Activated T-cell treated with anti-CD3 and anti-CD28 coated beads for 48 hours (primary cell): ENCODE measurements around the gene SEMA3A.

Source experiments
- DNase-seq: peaks from one replicate; pipeline ENCODE4 v3.0.0-alpha.2; 2020; ENCODE audit warnings: low read depth

SEMA3A gene

DNA sequence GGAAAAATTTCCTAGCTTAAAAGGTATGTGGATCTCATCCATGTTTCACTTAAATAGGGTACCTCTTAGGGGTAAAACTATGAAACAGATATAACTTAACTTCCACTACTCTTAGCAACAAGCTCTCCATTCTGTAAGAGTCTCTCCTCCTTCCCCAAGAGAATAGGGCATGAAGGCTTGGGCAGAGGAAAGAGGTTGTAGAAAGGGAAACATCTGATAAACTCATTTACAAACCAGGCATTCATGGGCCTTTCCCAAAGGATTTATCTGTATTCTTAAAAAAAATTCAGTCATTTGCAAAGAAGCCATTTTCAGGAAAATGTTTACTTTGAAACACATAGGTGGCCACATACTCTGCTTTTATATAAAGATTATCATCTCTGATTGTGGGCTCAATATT is 82.7 kb downstream of the SEMA3A start:
- no peak for DNase-seq

DNA sequence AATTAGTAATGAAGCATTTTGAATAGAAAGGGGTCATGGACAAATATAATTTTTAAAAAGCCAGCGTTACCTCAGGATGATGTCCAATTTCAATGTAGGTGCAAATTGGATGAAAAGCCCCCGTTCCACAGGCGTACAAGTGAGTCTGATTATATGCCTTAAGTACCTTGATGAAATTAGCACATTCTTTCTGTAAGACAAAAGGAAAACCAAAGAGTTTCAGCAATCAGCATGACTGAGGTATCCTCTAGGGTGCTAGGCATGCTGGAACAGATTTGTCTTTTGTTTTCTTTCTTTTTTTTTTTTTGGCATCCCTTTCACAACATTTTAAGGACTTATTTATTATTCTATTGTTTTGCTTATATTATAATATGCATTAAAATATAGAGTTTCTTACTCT is 84.2 kb downstream of the SEMA3A start:
- DNase-seq: no peak

DNA sequence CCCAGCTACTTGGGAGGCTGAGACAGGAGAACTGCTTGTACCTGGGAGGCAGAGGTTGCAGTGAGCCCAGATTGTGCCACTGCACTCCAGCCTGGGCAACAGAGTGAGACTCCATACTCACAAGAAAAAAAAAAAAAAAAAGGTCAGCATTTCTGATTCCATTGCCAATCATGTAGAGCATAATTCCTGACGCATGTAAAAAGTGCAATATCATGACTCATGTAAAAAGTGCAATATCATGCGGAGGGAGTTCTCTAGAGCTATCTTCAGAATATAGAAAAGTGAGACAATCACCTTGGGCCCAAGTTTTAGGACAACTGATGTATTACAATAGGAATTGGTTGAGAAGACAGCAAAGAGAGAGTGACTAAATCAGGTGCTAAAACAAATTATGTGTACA is 85.8 kb downstream of the SEMA3A start:
- no peak for DNase-seq

DNA sequence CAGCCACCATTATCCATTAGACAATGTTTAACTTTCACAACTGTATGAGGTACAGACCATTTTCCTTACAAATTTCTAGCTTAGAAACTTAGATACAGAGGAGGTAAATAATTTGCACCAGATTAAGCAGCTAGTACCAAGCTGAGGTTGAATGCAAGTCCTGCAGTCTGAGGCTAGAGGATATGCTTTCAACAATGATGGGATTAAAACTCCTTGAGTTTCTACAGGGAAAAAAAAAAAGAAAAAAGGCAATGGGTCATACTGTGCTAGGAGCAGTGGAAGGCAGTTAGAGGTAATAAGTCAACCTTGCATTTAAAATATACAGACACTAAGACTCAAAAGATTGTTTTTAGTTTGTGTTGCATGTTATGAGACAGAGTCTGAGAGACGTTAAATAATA is 86.5 kb downstream of the SEMA3A start:
- no peak for DNase-seq

DNA sequence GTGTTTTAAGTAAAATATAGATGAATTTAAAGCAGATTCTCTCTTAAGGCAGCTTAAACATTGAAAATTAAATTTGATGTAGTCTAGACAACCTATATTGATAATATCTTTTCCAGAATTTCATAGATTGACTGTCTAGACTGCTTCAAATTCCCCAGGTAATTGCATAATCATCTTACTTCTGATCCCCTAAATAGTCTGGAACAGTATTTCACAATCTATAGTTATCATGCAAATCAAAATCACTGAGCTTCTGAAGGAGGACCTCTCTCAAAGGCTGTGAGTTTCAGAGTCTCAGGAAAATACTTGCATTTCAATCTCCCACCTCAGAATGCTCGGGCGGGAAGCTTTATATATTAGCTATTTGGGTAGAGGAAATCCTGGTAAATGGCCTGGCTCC is 87.3 kb downstream of the SEMA3A start:
- no peak for DNase-seq

DNA sequence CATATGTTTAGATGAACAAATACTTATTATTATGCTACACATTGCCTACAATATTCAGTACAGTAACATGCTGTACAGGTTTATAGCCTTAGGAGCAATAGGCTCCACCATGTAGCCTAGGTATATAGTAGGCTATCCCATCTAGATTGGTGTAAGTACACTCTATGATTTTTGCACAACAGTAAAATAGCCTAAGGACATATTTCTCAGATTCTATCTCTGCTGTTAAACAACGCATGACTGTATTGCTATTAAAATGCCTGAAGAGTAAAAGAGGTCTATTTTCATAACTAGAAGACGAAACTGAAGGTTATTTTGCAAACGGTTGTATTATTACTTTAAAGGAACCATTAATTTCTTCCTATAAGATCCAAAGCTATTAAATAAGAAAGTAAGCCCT is 88.3 kb downstream of the SEMA3A start:
- no peak for DNase-seq

DNA sequence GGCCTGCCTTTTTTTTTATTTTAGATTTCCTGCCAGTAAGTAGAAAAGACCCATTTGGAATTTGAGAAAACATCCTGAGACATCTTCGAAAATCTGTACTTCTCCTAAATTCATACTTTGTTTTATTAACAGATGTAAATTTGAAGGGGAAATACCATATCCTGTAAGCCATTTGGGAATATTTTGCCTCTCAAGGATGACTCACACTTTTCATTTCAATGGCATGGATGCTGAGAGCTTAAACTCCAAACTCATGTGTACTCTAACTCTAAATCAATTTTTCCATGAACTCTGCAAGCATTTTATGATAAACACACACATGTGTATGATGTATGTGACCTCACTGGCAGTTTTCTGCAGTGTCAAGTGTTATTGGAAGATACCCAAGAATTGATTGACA is 89.0 kb downstream of the SEMA3A start:
- DNase-seq: no peak

DNA sequence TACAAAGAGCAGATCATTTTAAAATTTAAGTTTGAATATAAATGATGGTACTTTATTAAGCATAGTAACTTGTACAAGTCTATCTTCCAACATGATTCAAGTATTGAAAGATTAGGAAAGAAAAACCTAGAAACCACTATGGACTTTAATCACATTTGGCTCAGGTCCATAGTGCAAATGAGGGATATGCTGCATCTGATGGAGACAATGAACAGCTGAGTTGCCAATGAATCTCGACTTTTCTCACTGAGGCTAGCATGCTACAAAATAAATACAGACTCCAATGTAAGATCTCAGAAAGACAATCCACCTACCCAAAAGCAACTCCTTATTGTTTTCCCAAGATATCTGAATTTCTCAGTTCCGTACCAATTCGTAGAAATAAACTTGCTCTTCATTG is 89.8 kb downstream of the SEMA3A start:
- DNase-seq: no peak

DNA sequence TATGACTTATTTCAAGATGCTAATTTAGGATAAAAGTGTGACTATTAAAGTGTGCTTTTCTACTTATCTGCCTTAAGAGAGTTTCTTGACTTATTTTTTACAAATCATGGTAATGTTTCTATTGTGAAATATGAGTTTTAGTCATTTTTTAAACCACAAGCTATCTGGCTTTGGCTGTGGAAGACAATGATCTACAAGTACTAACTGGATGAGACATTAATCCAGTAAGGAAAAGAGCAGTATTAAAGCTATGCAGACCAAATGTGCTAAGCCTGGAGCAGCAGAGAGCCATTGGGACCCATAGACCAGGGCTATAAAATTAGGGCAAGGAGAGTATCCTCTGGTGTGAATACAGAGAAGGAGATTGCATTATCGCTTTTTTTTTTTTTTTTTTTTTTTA is 92.4 kb downstream of the SEMA3A start:
- DNase-seq: no peak

DNA sequence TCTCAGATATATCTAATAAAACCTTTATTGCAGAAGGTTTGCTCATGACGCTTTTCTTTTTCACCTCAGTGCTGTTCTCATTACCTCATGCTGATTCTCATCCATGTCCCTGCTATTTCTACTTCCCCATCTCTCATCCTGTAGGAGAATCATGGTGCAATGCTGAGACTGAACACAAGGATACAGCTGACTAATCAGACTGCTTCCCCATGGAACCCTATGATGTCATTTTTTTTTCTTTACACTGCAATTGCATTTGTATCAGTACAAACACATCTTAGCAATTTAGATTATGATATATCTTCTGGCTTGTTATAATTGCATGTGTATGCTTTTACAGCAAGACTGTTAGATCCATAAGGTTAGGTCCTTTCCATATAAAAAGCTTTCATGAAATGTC is 93.7 kb downstream of the SEMA3A start:
- DNase-seq: no peak

DNA sequence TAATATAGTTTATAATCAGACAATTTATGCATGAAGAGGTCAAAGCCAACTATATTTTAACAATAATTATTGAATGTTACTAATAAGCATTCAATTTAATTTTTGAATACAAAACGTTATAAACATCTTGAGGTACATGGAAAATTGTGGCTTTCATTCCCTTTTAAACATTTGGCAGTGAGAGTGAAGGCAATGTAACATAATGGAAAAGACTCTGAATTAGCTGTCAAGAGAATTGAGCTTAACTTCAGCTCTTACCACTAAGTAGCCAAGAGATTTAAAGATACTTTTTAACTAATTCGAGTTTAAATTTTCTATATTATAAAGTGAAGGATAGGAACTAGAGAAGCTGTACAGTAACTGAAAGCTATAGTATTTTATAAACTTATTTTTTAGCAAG is 98.6 kb downstream of the SEMA3A start:
- DNase-seq: no peak

DNA sequence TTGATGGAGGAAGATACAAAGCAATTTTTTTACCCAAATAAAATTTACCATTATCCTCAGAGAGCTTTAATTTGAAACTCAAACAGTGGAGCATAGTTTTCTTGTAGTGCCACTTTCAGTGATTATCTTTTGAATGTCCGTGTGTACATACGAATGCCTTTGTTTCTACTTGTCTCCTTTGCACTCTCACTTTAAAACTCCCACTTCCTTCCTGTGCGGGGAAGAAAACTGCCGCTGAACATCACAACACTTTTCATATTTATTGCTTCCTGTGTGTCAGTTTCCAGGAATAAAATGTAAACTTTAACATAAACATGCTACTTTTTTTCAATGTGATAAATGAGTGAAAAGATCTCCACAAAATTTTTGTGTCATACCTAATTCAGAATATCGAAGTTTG is 102.4 kb downstream of the SEMA3A start:
- no peak for DNase-seq

DNA sequence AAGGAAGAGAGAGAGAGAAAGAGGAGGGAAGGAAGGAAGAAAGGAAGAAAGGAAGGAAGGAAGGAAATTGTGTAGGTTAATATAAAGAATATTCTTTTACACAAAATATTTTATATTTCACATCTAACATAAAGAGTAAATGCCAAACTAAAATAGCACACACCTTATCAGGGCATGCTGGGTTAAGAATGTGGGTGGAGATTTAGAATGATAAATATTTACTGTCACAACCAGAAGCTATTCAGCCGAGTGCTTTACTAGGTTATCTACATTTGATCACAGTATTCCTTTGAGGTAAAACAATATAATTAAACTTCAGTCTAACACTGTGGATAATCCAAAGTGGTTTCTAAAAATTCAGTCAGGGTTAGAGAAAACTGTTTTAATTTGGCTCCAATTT is 103.3 kb downstream of the SEMA3A start:
- no peak for DNase-seq

DNA sequence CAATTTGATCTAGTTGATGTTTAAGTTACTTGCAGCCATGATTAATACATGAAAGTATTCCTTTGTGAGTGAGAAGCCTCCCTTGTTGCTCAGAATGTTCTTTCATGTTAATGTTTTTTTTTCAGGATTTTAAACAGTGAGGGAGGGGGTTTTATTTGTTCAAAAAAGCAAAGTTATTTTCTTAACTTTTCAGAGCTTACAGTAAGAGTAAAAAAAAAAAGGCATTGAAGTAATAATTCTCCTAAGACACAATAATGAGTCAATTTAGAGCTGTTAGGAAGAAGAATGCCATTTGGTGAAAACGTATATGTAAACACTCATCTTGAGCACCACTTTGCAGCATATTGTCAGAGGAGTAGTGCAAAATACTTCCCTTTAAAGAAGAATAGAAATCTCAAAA is 105.8 kb downstream of the SEMA3A start:
- no peak for DNase-seq

DNA sequence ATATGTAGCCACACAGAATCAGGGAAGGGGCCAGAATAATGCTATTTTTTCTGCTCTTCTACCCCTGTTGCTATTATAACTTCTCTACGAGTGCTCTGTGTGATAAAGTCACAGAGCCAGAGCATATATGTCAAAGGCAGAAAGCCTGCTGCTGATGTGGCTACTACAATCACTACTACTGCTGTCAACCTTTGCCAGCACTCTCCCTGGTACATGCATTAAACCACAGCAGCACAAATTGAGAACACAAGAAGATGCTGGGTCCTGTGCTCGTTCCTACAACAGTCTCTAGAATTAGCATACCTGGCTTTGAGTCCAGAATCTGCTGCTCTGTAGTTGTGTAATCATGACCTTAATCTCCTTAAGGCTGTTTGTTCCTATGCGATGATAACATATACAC is 108.6 kb downstream of the SEMA3A start:
- no peak for DNase-seq

DNA sequence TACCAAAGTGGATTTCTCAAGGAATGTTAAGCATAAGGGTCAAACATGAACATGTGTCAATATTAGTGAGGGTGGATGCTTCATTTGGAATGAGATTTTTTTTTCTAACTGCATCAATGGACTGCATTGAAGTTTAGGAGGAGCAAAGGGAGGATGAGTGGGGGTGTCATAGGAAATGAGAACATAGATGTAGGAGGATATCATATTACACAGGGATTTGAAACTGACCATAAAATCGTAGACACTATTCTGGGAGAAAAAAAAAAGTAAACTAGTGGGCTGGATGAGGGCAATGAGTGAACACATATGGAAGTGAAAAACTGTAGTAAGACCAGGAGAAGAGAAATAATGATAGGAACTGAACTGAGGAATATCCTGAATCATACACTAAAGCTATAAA is 109.4 kb downstream of the SEMA3A start:
- no peak for DNase-seq

DNA sequence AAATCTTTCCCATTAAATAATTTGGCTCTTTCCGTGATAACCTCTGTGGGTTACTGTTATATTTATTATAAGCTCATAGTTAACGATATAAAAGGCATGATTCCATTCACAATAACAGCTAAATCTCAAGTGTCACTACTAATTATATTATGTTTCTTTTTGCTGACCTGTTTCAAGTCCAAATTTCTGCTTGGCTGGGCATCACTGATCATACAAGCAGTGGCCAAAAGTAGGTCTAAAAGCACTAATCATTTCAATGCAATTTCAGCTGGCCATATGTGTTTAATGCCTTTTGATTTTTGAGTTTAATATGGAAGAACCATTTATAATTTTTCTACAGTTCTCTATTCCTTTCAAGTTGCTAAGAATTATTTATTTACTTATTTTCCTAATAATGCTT is 110.7 kb downstream of the SEMA3A start:
- no peak for DNase-seq

DNA sequence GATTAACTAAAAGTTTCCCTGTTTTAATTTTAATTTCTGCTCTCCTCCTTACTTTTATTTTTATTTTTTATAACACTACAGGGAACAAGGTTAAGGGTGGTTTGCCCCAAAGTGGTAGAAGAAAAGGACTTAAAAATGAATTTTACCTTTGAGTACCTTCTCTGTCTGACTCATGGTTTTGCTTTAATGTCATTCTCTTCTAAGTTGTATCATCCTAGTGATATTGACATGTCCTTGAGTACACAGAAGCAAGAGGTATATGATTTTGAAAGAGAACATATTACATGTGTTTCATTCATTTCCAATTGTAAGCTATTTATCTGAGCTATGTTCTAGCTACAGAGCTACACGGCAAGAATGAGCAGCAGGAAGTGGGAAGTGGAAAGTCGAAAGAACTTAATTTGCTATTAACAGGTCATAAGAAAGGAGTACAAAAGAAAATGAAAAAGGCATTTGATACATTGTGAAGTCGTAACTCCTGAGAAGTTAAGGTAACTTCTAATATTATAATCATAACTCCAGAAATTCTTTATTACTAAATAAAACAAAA is 112.5 kb downstream of the SEMA3A start:
- DNase-seq: no peak

DNA sequence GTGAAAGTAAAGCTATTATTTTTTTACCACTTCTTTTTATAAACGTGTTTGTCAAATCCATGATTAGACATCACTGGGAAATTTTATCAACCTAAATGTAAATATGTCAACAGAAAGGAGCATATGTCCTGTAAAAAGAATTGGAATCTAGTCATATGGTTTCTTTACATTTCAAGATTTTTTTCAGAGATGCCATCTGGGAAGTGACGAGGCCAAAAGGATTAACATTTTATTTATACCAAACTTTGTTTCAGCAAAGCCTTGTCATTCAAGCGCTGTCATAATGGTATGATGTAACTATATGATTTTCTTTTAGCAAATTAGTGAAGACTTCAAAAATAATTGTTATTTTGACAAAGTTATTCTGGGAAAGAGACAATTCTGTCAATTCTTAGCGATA is 117.3 kb downstream of the SEMA3A start:
- DNase-seq: no peak

DNA sequence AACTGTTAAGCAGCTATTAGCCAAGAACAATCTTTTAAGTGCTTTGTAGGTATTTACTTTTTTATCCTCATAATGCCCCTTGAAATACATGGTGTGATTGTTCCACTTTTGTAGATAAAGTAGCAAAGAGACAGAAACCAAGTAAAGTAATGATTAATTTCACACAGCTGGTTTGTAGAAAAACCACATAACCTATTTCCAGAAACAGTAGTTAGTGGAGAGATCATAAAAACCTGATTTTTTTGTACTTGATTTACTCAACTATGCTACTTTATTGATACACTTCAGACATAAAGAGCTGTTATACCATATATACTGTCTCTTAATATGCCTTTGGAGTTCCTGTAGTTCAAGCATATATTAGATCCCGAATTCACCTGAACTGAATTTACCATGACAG is 118.4 kb downstream of the SEMA3A start:
- no peak for DNase-seq

DNA sequence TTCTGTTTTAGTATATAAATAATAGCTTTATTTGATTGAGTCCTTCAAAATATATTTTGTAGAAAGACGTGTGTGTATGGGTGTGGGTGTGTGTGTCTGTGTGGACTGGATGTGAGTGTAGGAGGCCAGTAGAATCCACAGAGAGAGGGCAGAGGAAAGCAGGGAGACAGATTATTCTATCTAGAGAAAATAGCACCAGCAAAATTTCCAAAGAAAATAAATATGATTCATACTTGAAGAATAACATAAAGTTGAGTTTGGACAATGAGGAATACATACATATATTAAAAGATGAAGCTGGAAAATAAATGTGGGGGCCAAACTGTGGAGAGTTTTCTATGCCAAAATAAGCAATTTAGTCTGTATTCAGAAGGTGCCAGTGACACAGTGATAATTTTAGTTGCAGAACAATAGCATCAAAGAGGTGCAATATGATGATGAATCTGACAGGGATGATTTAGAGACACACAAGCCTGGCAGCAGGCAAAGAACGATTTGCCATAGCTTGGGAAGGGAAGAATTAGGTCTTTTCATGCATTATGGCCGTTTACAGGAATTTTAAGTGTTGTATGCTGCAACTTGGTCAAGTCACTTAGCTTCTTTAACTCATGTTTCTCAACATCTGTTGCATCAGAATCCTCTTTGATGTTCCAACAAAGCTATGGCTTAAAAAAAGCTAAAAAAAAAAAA is 121.3 kb downstream of the SEMA3A start:
- DNase-seq: no peak

DNA sequence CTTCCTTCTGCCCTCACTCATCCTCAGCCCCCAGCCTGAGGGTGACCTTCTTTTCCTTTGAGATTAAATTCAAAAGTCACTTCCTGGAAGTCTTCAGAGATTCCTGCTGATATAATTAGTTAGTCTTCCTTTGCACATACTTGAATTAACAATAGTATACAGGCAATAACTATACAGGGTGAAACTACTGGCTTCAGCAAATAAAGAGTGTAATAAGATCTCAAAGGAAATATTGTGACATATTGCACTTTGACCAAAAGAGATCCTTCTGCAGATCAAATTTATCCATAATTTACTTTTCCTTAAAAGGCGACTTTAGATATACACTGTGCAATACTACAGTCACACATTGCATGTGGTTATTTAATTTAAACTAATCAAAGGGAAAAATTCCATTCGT is 123.8 kb downstream of the SEMA3A start:
- DNase-seq: no peak

DNA sequence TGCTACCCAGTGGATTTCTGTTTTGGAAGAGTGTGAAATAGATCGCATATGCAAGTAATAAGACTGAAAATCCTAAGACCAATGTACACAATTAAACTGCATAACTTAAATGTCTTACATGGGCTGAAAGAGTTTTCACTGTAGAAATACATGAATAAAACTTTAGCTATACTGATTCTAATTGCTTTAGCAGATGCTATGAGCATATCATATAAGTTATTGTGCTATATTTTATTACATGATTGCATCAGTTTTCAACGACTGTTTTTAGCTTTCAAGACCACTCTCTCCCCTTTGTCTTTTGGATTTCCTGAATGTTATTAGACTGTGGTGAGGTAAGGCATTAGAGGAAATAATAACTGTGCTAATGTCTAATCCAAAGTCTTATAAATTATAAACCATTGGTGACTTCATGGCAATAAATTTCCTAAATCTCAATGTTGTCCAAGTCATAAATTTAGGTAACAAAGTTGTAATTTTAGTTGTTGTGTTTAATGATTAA is 124.5 kb downstream of the SEMA3A start:
- DNase-seq: no peak

DNA sequence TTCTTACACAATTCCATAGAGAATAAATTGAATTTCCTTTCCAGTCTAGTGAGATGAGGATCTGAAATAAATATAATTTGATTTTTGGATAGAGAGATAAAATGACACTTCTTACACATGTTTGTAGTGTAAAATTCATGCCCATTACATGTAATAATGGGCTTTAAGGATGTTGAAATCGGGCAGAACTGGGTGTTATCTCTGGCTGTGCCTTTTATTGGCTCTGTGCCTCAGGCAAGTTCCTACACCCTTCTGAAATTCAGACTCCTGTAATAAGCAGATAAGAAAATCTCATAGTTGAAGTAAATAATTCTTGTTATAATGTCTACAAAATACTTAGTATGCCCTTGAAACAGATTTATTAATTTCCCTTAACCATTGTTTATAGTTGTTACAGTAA is 125.6 kb downstream of the SEMA3A start:
- DNase-seq: no peak
